ENCODE measurements around the gene SZRD1.

DNA sequence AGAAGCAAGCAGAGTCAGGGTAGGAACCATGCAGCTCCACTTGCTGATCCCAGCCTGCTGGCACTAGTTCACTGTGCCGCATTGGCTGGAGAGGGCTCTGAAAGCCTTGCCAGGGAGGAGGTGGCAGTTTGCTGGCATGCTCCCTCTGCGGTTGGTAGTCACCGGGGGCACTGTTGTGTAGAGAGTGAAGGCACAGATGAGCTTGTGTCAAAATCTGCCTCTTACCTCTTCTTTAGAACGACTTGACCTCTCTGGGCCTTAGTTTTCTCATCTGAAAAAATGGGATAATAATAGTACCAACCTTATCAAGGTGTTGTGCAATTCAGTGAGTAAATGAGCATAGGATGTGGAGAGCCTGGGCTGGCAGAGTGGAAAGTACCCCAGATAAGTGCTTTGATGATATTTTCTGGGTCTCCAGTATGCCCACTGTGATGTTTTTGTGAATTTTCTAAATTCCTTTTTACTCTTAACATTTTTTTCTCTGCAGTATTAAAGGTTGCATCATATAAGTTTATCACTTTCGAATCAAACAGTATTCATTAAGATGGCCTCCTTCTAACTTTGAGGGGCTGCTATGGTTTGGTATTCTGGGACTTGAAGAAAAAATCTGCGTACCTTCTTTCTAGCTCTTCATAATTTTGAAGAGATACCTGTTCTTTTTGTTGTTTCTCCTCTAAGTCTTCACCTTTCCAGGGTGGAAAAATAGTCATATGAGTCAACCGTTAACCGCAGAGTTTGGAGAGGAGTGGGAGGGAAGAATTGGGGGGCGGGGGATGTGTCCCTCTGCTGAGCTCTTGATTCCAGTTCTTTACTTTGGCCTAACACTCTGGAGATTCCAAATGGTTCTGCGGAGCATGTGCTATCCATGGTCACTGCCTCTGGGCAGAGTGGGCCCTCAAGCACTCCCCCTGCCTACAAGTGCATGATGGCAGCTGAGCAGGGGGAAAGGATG is 26.8 kb downstream of the SZRD1 start:
- TF ChIP-seq EZH2phosphoT487 (IDR thresholded peaks at IDR 0.05; ENCODE audit: borderline replicate concordance) = no peak
- TF ChIP-seq, protein P1, sequence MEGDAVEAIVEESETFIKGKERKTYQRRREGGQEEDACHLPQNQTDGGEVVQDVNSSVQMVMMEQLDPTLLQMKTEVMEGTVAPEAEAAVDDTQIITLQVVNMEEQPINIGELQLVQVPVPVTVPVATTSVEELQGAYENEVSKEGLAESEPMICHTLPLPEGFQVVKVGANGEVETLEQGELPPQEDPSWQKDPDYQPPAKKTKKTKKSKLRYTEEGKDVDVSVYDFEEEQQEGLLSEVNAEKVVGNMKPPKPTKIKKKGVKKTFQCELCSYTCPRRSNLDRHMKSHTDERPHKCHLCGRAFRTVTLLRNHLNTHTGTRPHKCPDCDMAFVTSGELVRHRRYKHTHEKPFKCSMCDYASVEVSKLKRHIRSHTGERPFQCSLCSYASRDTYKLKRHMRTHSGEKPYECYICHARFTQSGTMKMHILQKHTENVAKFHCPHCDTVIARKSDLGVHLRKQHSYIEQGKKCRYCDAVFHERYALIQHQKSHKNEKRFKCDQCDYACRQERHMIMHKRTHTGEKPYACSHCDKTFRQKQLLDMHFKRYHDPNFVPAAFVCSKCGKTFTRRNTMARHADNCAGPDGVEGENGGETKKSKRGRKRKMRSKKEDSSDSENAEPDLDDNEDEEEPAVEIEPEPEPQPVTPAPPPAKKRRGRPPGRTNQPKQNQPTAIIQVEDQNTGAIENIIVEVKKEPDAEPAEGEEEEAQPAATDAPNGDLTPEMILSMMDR (conservative IDR thresholded peaks at IDR 0.05; ENCODE audit: low read length) = no peak
